Measurements from ENCODE around the gene CHCHD6.

Gene CHCHD6

DNA sequence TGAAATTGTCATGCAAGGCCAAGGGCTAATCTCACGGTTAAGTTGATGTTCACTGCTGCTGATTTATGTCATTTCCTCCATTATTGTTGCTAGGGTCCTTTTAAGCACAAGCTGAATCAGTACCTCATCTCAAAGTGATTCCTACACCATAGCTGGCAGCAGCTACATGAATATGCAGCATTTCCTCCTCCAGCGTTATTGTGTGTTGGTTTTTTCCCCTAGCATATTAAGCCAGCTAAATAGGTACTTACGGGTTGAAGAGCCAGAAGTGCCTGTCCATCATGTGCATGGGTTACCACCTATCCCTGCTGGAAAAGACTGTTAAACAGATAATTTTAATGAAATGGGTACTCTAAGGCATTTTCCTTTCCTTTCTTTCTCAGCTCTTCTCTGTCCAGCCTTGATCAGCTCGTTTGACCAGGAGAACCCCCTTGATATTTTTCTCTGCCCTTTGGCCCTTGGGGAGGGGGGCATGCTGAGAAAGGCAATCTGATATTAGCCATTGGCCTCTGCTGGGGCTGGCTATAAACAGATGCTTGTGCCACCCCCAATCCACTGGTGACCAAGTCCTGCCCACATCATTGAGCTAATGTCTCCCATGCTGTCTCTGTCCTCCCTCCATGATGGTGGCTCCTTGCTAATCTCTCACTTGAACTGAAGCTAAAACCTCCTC lies 163.3 kb downstream of the CHCHD6 start:
- no peak for DNase-seq

DNA sequence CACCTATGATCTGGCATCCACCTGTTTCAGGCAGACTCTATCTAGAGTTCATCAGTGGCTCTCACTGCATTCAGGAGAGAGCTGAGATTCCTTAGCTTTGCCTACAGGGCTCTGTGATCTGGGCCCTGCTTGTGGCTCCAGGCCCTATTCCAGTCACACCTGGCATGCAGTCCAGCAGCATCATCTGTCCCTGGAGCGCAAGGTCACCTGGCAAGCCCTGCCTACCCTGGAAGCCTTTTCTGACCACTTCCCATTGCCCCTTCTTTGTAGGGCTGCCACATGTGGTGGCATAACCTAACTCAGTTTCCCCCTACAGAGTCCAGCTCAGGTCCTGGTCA lies 163.8 kb downstream of the CHCHD6 start:
- no peak for DNase-seq

GRCh38 chr3:126870608-126871210 lies 166.7 kb downstream of the CHCHD6 start:
- no peak for DNase-seq

DNA sequence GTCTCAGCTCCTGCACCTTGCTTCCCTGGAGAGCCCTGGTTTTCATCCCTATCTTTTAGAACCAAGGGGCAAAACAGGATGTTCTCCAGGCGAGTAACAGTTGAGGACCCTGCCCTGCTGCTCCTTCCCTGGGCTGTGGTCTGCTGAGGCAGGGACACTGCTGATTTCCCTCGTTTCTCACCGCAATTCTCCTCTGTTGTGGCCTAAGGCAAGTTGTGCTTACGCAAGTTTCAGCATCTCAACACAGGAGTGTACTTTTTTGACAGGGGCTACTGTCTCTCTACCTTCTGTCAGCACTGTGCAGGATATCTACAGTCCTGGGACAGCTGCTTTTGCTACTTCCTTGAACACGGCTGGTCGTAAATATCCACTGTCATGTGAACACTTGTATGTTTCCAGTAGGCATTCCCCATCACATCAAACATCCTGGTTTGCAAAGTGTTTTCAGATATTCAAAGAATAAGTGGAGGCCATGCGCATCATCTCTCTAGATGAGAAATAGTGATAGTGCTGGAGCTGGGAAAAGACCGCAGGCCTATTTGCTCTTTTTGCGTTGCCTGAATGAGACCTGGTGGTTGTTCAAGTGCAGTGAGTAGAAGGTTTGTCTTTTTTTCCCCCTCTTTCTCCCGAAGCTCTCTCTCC lies 168.8 kb downstream of the CHCHD6 start:
- no peak for DNase-seq

DNA sequence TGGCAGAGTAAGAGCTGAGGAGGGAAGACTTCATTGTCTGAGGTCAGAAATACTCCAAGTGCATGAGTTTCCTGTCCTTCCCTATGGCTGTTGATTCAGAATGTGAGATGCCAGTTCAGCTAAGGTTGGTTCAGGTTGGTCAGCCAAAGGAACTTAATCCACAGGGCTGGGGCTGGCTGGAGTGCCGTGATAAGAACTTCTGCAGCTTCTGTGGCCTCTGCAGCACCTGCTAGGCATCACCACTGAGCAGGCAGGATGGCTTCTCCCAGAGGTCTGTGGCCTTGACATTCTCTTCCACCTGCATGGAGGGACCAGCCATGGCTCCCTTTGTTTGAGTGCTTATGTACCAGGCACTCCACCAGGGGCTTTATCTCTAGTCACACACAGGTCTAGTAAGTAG lies 169.4 kb downstream of the CHCHD6 start:
- no peak for DNase-seq

GRCh38 chr3:126878664-126879063 lies 174.6 kb downstream of the CHCHD6 start:
- no peak for DNase-seq

DNA sequence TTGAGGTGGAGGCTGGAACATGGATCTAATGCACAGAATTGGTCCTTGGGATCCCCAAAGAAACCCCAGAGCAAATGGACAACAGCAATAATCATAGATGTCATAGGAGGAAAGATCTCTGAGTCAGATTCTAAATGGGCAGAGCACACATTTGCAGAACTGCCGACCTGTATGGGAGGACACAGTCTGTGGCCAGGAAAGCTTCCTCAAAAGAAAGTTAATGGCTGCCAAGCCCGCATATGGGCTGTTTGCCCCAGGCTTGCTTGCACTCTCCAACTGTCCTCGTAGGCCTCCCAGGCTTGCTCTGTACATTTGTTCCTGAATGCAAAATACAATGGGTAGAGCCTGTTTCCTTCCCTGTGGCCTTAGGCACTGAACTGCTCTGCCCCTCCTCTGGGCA lies 176.9 kb downstream of the CHCHD6 start:
- DNase-seq: no peak

DNA sequence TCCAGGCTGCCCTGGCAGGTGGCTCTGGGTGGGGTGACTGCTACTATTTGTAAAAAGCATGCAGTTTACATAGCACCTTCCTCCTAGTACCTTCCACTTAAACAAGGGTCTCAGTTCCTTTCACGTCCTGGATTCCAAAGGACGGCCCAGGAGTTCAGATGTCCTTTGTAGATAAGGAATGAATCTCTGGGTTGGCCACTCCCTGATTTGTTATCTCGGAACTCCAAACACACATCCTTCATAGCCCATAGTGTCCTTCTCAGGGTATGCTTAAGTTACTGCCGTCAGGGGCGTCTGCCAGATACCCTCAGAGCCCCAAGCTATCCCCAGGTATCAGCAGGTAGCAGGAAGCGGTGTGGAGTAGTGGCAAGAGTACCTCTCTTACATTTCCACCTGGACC lies 177.8 kb downstream of the CHCHD6 start:
- DNase-seq: no peak

GRCh38 chr3:126883241-126883640 lies 179.2 kb downstream of the CHCHD6 start:
- DNase-seq: no peak

- no peak for DNase-seq
These were observed 181.4 kb downstream of the CHCHD6 start for GRCh38 chr3:126885425-126885824.

DNA sequence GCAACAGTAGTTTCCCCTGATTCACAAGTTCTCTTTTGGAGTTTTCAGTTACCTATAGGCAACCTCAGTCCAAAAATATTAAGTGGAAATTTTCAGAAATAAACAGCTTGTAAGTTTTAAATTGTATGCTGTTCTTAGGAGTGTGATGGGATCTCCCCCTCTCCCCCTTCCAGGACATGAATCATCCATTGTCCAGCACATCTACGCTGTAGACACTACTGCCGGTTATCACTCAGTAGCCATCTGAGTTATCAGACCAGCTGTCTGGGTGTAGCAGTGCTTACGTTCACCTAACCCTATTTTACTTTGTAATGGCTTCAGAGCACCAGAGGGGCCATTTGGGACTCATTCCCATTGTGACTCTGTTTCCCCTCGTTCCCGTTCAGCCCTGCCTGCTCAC lies 182.2 kb downstream of the CHCHD6 start:
- DNase-seq: no peak

DNA sequence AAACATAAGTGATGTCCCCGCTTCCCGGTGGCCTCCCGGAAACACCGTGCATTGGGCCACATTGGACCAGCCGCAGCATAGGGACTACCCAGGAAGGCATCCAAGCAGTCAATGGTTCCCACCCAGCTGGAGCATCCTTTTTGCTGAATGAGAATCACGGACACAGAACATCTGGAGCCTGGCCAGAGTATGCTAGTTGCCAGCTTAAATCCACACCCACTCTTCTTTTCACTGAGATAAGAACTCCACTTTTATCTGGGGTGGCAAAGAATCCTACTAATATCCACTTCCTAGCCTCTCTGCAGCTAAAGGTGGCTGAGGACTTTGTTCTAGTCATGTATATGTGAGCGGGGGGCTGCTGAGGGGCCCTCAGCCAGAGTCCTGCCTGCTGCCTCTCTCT lies 183.6 kb downstream of the CHCHD6 start:
- no peak for DNase-seq

GRCh38 chr3:126888186-126888760 lies 184.2 kb downstream of the CHCHD6 start:
- DNase-seq: no peak

- no peak for DNase-seq
These were observed 185.5 kb downstream of the CHCHD6 start for GRCh38 chr3:126889276-126890201.

GRCh38 chr3:126891141-126891540 lies 187.1 kb downstream of the CHCHD6 start:
- DNase-seq: no peak

DNA sequence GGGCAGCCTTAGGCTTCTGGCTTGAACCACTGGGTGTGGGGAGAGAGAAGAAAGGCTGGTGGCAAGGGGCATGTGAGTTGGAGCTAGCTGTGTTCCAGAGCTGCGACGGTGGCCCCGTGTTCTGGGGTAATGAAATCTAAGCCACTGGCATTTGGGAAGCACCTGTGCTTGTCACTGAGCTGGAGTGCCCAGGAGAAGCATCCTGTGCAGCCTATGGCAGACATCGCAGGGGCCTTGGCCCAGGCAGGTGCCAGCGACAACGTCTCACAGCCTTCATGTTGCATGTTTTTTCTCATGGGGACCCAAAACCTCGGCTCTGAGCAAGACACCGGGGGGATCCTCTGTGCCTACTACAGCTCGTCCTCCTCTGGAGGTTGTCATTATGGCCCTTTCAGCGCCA lies 187.8 kb downstream of the CHCHD6 start:
- DNase-seq: no peak

DNA sequence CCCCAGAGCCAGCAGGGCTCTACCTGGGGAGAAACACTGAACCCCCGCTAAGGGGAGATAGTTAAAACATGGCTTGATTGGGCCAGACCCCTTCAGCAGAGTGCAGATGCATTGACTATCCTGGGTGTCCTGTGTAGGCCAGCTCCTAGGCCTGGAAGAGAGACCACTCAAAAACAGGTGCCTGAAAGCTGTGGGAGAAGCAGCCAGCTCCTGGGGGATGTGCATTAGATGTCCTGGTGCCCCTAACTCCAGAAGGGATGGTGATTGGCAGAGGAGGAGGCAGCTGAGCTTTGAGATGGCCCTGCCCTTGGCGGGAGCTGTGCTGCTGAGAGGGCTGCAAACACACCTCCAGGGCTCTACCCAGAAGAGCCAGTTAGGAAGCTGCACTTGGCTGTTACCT lies 189.6 kb downstream of the CHCHD6 start:
- no peak for DNase-seq

DNA sequence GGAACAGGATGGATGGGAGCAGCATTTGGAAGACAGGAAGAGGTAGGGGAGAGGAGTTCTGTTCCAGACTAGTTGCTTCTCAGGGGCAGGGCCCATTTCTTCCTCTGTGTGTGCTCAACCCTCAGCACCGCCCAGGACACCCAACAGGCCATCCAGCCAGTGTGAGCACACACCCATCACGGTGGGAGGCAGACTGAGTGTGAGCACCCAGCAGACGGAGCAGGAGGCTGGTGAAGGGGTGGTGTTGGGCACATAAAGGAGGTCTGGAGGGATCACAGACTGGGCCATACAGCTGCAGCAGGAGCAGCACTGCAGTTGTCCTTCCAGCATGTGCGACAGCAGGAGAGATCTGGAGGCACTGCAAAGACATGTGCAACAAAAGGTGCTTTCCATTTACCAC lies 190.4 kb downstream of the CHCHD6 start:
- DNase-seq: no peak

GRCh38 chr3:126895178-126896066 lies 191.4 kb downstream of the CHCHD6 start:
- no peak for DNase-seq

GRCh38 chr3:126896067-126896441 lies 192.0 kb downstream of the CHCHD6 start:
- no peak for DNase-seq

DNA sequence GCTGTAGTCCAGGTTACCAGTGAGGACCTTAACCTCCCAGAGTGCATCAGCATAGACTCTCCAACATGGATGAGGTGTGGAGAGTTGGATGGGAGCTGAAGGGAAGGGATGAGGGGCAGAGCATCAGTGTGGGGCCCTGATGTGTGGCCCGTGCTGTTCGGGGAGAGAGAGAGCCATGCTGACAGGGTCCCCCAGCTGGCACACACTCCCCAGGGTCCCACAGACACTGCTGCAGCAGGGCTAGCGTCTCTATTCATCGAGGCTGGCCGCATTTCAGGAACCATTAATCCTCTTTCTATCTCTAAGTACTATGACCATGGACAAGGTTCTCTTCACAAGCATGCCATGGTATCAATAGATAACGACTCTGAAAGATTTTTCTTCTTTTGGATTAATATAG lies 192.9 kb downstream of the CHCHD6 start:
- DNase-seq: no peak

- no peak for DNase-seq
These were observed 193.9 kb downstream of the CHCHD6 start for GRCh38 chr3:126897943-126898342.

All from NCI-H1694 (cell line).